GM18909 (cell line): ENCODE measurements around the gene CMSS1.

Experiments
- ATAC-seq: cut with Tn5 transposase; IDR thresholded peaks from one replicate; pipeline ENCODE4 v1.9.1; 2021; ENCODE audit warnings: mild to moderate bottlenecking; ENCODE audit not compliant: unreplicated experiment, poor library complexity

CMSS1 gene

GRCh38 chr3:100069472-100069871 is 251.8 kb downstream of the CMSS1 start:
- ATAC-seq, result no peak

GRCh38 chr3:100072326-100073048 is 254.8 kb downstream of the CMSS1 start:
- ATAC-seq, result peak; percentile 64

- no peak for ATAC-seq
Observed at GRCh38 chr3:100073049-100073713, 255.5 kb downstream of the CMSS1 start.

GRCh38 chr3:100073714-100074307 is 256.1 kb downstream of the CMSS1 start:
- ATAC-seq, result peak; percentile 36

- no peak for ATAC-seq
Observed at GRCh38 chr3:100075196-100075595, 257.5 kb downstream of the CMSS1 start.

- no peak for ATAC-seq
Observed at GRCh38 chr3:100075851-100076730, 258.4 kb downstream of the CMSS1 start.

- no peak for ATAC-seq
Observed at GRCh38 chr3:100076731-100077529, 259.3 kb downstream of the CMSS1 start.

- ATAC-seq, result no peak
Observed at GRCh38 chr3:100079328-100079727, 261.7 kb downstream of the CMSS1 start.

GRCh38 chr3:100080573-100080972 is 262.9 kb downstream of the CMSS1 start:
- ATAC-seq, result no peak

- ATAC-seq, result no peak
Observed at GRCh38 chr3:100081311-100081710, 263.6 kb downstream of the CMSS1 start.

GRCh38 chr3:100081986-100082692 is 264.5 kb downstream of the CMSS1 start:
- ATAC-seq, result no peak

GRCh38 chr3:100082714-100083113 is 265.1 kb downstream of the CMSS1 start:
- no peak for ATAC-seq

- ATAC-seq, result no peak
Observed at GRCh38 chr3:100083209-100083608, 265.5 kb downstream of the CMSS1 start.

GRCh38 chr3:100084100-100084806 is 266.6 kb downstream of the CMSS1 start:
- no peak for ATAC-seq

- ATAC-seq, result no peak
Observed at GRCh38 chr3:100086401-100086800, 268.7 kb downstream of the CMSS1 start.

- ATAC-seq, result peak; percentile 95
Observed at GRCh38 chr3:100087198-100087597, 269.5 kb downstream of the CMSS1 start.

- ATAC-seq, result no peak
Observed at GRCh38 chr3:100088735-100089368, 271.2 kb downstream of the CMSS1 start.
